ENCODE measurements around the gene NR1D1.

The NR1D1 gene

DNA sequence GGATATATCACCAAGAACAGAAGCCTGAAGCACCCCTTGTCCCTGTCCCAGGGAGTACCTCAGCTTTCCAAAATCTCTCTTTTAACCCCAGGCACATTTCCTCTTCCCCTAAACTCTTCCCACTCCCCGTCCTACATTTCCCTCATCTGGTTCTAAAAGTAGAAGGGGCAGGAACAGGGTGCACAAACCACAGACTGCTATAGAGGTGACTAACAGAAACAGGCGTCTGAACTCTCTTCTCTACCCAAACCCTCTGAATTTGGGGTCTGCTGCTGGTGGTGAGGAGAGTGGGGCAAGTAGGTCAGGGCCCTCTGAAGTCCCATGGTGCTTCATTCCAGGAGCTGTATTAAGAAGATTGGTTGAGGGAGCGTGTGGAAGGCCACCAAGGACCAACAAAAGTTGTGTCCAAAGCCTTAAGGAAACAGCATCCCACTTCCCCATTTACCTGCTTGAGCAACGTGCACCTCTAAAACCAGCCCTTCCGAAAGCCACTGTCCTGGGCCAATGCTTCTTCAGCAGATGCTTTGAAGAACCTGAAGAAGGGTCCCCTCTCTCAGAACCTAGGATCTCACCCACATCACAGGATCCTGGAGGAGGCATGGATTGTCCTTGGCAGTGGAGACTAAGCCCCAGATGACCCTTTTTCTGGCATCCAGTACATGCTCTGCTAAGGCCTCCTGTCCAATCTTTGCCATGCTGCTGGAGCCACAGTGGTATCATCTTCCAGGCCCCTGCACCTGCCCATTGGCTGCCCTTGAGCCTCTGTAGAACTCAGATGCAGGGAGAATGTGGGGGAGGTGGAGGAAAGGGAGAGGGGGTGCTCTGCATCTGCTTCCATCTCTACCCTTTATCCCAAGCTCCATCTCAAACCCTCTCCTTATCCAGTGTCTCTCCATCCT, 5.7 kb upstream of the NR1D1 start:
- POLR2A ChIA-PET, result interaction anchor here (1.0 to 1.3 kb wide), 2 partner anchors 14 to 150 kb away, joined by 3 to 4 read pairs; no protein-coding TSS in a partner anchor
- TF ChIP-seq ZBTB17 (tag by site-specific recombination; IDR thresholded peaks at IDR 0.05) (0 out of 2 replicates have a peak, but pooled peaks have one; percentile 12), ZNF654 (tag by site-specific recombination; IDR thresholded peaks at IDR 0.05; ENCODE audit: low read depth) (no peak)
- no peak overlapping the region for H3K27ac ChIP-seq (ENCODE audit: extremely low read depth, low read depth, low read length)
- peaks cover 7% of the 10 kb centered on the region; the same call in 1 of the 2 replicates for H3K4me1 ChIP-seq (ENCODE audit: control insufficient read depth, insufficient read depth, low read length)
- no peak overlapping the region for H3K4me3 ChIP-seq (ENCODE audit: low read depth, low read length)
- CTCF ChIA-PET, result interaction anchor here (0.8 to 3.0 kb wide), 6 partner anchors 20 to 80 kb away, joined by 3 to 18 read pairs (median 3); no protein-coding TSS in a partner anchor
- H3K9me3 ChIP-seq (ENCODE audit: control insufficient read depth, insufficient read depth, low read depth, low read length), result no peaks in the 10 kb centered on the region
- H3K36me3 ChIP-seq (ENCODE audit: control insufficient read depth in 2 of 2, insufficient read depth in 1 of 2, low read length in 2 of 2), result no peaks in the 10 kb centered on the region

DNA sequence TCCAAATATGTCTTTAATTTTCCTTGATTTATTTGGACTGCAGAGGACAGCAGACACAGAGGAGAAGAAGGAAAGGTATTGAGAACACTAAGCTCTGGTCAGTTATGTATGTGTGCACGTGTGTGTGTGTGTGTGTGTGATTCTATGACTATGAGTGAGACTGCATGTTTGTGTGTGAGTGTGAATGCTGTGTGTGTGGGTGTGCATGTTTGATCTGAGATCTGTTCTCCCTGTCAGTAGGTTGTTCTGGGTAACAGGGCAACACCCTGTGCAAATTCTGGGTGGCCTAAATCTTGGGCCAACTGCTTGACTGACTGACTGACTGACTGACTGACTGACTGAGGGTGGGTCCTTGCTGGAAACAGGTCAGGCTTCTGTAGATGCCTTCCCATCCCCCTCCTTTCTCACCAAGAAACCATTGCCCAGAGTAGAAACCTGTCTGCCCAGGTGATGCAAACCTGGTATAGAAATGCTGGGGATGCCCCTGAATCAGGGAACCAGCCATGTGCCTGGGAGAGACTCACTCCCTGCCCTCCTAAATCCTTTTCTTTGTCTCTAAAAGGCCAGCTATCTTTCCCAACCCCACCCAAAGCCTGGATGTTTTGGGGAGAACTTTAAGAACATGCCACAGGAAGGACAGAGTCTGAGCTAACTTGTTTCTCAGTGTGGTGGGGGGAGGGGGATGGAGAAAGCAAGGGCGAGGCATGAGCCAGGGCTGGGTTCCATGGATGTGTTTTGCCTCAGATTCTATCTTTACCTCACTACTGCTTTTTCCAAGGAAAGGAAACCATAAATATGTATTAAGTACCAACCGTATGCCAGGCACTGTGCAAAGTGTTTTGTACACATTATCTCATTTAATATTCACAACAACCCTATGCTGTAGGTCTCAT, 4.5 kb upstream of the NR1D1 start:
- CTCF ChIA-PET, result interaction anchor here (0.5 to 5.7 kb wide), 5 partner anchors 7 to 78 kb away, joined by 3 to 55 read pairs (median 3); no protein-coding TSS in a partner anchor
- no peak overlapping the region for H3K4me3 ChIP-seq (ENCODE audit: low read depth, low read length)
- H3K9me3 ChIP-seq (ENCODE audit: control insufficient read depth, insufficient read depth, low read depth, low read length), result no peaks in the 10 kb centered on the region
- H3K27ac ChIP-seq (ENCODE audit: extremely low read depth, low read depth, low read length), result no peak overlapping the region
- peaks cover 10% of the 10 kb centered on the region for H3K4me1 ChIP-seq (ENCODE audit: control insufficient read depth, insufficient read depth, low read length)
- TF ChIP-seq, protein P1, sequence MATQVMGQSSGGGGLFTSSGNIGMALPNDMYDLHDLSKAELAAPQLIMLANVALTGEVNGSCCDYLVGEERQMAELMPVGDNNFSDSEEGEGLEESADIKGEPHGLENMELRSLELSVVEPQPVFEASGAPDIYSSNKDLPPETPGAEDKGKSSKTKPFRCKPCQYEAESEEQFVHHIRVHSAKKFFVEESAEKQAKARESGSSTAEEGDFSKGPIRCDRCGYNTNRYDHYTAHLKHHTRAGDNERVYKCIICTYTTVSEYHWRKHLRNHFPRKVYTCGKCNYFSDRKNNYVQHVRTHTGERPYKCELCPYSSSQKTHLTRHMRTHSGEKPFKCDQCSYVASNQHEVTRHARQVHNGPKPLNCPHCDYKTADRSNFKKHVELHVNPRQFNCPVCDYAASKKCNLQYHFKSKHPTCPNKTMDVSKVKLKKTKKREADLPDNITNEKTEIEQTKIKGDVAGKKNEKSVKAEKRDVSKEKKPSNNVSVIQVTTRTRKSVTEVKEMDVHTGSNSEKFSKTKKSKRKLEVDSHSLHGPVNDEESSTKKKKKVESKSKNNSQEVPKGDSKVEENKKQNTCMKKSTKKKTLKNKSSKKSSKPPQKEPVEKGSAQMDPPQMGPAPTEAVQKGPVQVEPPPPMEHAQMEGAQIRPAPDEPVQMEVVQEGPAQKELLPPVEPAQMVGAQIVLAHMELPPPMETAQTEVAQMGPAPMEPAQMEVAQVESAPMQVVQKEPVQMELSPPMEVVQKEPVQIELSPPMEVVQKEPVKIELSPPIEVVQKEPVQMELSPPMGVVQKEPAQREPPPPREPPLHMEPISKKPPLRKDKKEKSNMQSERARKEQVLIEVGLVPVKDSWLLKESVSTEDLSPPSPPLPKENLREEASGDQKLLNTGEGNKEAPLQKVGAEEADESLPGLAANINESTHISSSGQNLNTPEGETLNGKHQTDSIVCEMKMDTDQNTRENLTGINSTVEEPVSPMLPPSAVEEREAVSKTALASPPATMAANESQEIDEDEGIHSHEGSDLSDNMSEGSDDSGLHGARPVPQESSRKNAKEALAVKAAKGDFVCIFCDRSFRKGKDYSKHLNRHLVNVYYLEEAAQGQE (tag by site-specific recombination; IDR thresholded peaks at IDR 0.05), result no peak
- TF ChIP-seq ZFHX2 (tag by site-specific recombination; conservative IDR thresholded peaks at IDR 0.05) (peak; percentile 85), EGR2 (tag by site-specific recombination; IDR thresholded peaks at IDR 0.05; ENCODE audit: low read depth) (peak; percentile 58), ZSCAN16 (tag by site-specific recombination; IDR thresholded peaks at IDR 0.05) (no peak), ZNF664 (tag by site-specific recombination; IDR thresholded peaks at IDR 0.05) (peak; percentile 49; the same call in 1 of the 2 replicates), ZNF391 (tag by site-specific recombination; IDR thresholded peaks at IDR 0.05; ENCODE audit: borderline replicate concordance, low read depth) (no peak)
- TF ChIP-seq, protein P2, sequence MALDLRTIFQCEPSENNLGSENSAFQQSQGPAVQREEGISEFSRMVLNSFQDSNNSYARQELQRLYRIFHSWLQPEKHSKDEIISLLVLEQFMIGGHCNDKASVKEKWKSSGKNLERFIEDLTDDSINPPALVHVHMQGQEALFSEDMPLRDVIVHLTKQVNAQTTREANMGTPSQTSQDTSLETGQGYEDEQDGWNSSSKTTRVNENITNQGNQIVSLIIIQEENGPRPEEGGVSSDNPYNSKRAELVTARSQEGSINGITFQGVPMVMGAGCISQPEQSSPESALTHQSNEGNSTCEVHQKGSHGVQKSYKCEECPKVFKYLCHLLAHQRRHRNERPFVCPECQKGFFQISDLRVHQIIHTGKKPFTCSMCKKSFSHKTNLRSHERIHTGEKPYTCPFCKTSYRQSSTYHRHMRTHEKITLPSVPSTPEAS (tag by site-specific recombination; IDR thresholded peaks at IDR 0.05), result 0 out of 2 replicates have a peak, but pooled peaks have one; percentile 25
- TF ChIP-seq, protein P3, sequence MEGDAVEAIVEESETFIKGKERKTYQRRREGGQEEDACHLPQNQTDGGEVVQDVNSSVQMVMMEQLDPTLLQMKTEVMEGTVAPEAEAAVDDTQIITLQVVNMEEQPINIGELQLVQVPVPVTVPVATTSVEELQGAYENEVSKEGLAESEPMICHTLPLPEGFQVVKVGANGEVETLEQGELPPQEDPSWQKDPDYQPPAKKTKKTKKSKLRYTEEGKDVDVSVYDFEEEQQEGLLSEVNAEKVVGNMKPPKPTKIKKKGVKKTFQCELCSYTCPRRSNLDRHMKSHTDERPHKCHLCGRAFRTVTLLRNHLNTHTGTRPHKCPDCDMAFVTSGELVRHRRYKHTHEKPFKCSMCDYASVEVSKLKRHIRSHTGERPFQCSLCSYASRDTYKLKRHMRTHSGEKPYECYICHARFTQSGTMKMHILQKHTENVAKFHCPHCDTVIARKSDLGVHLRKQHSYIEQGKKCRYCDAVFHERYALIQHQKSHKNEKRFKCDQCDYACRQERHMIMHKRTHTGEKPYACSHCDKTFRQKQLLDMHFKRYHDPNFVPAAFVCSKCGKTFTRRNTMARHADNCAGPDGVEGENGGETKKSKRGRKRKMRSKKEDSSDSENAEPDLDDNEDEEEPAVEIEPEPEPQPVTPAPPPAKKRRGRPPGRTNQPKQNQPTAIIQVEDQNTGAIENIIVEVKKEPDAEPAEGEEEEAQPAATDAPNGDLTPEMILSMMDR (tag by site-specific recombination; IDR thresholded peaks at IDR 0.05), result peak; percentile 28
- no peaks in the 10 kb centered on the region for H3K36me3 ChIP-seq (ENCODE audit: control insufficient read depth in 2 of 2, insufficient read depth in 1 of 2, low read length in 2 of 2)
- POLR2A ChIA-PET, result interaction anchor here (3.6 kb wide), 1 partner anchor 8 kb away, joined by 26 read pairs; no protein-coding TSS in a partner anchor

Data from HEK293 (cell line).